GF-D8 (cell line): ENCODE measurements around the gene DLX6.

Source experiments
- DNase-seq: peaks from one replicate; lab custom pipeline; 2025; lab: John Stamatoyannopoulos, UW

DLX6 gene

DNA sequence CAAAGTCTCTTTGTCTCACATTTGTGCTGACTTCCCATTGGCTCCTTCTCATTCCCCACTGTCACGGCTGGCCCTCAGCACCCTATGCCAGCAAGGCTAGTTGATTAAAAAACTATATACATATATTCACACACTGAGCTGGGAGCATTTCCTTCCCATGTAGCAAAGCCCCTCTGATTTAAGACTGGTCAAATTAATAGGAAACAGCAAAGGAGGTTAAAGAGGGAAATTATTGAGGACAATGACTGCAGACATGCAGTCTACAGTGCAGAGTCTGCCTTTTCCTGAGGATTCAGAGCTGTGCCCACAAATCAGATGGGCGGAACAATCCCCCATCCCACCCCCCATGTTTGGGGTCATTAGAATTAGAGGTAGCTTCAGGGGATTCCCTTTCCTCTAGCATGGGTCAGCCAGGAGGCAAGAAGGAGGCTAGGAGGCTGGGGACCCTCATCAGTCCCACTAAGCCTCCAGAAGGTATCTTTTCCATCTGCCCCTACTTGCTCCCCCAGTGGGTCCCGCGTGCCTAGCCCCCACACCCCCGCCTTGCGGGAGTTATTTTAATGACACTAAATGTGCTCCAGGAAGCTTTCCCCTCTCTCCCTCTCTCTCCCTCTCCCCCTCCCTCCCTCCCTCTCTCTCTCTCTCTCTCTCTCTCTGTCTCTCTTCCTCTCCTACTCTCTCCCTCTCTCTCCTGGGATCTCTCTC lies 9.8 kb upstream of the DLX6 start:
- no peak for DNase-seq

DNA sequence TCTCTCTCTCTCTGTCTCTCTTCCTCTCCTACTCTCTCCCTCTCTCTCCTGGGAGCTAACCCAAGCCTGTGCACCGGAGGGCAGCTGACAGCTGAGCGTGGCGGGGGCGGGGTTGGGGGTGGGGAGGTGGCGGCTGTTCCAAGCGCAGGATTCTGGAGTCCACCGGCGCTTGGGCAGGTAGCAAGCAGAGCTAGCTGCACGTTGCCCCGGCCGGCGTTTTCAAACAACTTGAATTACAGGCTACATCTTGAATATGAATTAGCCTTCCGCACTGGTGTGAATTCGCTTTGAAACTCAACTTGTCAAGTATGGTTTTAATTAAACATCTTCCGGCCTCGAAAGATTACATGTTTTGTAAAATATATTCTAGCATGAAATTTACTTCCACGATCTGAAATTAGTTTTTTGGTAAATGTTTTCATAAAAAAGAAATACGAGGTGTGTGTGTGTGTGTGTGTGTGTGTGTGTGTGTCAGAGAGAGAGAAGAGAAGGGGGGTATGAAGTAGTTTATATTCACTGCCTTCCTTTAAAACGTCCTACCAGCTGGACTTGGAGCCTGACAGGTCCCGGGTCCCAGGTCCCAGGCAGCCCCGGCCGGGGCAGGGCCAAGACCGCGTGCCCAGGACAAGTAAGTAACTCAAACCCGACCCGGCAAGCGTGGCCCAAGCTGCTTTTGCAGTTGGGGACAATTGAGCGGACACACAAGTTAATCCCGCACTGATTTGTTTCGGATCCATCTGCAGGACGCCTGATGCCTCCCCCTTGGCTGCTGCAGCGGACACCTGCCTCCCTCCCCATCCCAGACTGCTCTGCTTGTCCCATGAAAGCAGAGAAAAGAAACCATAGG lies 9.0 kb upstream of the DLX6 start:
- DNase-seq: no peak

DNA sequence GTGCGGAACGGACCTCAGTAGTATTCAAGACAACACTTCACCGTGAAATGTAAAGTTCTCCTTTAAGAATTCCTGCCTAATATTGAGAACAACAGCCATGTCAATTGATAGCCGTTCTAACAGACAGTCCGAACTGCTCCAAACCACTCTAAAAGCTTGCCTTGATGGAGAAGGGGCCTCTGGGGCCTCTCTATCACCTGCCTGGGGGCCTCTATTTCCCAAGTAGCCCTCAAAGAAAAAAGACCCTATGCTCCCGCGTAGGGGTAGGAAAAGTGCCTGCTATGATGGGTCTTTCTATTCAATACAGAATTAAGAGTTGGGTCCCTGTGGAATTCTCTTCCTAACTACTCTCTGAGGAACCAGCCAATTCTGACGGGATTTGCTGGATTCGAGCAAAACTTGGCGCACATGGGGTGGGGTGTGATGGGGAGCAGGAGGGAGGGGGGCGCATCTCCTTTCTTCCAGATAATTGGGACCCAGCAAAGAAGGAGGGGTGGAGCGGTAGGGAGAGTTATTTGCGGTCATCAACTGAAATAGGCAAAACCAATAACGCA lies 8.3 kb upstream of the DLX6 start:
- no peak for DNase-seq

DNA sequence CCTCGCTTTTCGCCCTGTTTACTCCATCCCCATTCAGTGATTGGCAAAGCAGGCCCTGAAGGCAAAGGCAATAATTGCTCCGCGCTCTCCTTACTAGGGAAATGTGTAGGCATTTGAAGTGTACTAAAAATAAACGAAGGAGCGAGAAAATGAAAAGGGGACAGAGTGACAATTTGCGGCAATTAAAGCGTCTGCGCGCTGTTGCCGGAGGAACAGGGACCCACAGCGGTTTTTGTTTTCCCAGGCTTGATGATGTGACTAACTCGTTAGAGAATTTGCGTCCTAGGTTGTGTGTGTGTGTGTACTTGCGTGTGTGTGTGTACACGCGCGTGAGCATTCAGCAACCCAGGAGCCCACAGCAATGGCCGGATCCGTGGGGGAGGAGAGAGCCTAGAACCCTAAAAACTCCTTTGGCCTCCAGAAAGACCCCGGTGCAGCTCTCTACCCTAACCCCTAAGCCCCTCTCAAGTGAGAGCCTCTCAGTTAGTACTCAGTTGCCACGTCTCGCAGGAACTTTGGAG lies 7.8 kb upstream of the DLX6 start:
- no peak for DNase-seq

DNA sequence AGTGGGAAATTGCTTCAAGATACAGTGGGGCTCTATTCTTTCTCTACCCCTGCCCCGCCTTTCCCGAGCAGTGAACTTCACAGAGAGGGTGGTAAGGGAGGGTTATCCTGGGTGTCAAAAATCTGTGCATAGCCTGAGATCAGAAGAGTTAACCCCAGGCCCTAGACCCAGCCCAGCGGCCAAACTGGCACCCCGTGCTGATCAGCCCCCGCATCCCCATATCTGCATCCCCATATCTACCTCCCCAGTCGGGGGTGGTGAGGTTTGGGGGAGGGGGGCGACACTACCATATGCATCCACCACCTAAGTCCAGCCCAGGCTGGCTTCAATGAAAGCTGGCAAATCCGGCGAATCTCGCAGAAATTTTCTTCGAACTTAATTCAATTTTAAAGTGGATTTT lies 7.0 kb upstream of the DLX6 start:
- DNase-seq: no peak

DNA sequence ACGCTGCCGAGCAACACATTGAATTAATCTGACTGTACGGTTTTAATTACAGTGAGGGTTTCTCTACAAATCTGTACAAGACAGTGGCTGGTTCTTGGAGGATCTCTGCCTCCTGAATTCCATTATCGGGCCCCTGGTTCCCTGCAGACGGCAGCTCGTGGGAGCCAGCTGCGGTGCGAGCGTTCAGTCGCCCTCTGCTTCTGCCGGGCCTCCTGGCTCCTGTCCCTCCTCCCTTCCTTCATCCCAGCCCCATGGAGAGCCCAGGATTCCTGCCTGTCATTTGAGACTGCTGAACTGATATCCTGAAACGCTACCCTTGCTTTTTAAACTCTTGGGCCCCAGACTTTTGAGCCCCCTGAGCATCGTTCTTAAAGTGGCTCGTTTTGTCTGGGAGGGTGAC lies 6.6 kb upstream of the DLX6 start:
- no peak for DNase-seq

DNA sequence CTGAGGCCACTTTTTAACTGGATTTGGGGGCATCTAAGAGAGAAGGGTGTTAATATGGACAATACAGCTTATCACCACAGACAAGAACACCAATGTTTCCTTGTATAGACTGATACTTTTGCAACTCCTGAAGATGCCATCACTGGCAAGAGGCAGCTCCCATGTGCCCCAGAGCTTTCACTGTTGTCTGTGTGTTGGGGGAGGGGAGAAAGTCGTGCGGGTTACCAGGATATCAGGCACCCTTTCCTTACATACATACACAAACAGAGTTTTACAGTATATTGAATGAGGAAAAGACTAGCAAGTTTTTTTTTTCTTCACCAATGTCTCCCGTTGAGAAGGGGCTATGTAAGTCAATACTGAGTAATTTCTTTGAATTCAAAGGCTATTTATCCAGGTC lies 4.1 kb upstream of the DLX6 start:
- no peak for DNase-seq

DNA sequence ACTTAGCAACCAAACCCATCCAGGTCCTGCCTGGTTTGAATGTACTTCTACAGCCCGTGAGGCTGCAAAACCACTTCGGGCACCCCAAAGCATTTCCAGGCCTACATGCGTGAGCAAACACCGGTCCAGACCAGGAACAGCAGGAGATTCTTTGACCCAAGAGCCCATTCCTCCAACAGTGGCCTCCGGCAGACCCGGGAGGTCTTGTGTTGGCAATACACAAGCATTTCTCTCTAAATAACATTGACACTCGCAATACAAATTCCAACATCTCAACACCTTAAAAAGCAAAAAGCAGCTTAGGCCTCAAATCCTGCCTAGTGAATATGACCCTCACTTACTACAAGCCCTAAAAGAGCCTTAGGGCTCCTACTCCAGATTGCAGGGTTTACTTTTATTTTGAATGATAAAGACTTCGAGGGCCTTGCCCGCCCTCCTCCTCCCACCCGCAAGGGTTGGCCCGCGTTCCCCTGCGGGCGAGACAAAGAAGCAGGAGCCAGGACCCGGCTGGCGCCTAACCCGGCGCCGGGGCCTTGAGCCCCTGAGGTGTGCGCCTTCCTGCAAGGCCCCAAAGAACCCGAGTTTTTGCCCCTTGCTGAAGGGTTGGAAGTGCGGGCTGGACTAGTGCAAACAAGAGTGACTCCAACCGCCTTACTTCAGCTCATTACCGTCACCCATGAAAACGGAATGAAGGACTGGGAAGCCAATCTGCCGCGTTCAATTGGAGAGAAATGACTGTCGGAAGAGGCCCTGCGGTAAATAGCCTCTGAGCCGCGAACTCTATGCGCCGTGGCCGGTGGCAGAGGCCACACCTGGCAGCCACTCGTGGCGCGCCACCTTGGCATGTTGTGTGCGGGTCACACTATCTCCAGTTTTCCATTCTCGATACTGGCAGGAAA lies 3.4 kb upstream of the DLX6 start:
- DNase-seq: no peak

DNA sequence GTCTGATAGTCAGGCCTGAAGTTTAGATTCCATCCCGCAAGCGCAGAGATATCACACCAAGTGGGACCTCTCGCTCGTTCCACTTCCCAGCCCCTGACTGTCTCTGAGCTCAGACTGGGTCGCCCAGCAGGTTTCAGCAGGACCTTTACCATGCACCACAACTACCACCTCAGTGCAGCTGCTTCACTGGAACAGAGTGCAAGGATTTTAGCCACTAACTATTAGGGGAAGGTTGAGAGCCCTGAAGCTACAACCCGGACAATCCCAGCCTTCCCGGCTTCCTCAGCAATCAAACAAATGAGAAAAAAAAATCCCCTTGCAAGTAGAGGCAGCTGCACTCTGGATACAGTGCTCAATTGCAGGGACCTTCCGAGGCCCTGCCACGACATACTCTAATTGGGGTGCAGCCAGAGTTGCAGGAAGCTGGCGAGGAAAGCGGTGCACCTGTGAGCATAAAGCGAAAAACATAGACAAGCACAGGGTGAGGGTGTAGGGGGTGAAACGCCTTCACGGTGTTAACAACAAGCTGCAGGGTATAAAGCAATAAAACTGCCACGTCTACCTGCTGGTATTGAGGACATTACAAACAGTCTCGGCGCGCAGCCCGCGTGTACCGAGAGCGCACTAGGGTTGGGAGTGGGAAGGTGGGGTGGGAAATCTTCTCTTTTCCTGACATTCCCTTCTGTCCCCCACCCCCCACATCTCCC lies 2.6 kb upstream of the DLX6 start:
- DNase-seq: no peak

DNA sequence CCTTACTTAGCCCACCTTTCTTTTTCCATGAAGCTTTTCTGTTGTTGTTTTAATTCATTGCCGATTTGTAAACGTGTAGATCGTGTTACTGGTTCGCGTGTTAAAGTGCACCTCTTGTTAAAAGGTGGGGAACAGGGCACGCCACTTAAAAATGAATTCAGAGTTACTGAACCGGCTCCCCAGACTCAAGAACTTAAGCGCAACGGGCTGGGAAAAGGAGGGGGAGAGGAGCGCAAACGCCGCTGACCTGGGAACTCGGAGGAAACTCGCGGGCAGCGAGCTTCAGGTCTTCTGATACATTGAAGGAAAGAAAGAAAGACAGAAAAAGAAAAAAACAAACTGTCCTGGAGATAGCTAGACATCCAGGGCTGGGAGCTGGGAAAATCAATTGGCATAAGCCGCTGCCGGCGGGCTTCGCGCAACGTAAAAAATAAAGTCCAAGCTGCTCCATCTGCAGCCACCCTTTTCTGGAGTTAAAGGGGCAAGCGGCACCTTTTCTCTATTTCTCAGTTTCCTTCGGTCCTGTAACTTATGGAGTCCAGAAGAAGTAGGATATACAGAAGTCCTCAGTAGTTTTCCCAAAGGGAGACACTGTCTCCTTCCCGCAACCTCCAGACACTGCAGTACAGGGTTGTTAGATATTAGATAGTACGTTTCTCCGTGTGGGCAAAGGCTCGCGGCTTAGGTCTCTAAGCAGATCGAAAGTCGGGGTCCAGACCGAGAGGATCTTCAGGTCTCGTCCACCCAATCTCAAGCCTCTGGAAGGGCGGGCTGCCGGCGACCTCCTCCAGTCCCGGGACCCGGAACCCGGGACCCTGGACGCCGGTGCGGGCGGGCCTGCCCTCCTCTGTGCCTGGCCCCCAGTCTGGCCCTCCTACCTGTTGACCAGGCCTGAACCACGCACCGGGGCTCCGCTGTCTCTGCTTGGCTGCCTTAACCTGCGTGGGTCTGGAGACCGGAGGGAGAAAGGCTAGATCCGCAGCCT lies 1.8 kb upstream of the DLX6 start:
- DNase-seq: no peak

DNA sequence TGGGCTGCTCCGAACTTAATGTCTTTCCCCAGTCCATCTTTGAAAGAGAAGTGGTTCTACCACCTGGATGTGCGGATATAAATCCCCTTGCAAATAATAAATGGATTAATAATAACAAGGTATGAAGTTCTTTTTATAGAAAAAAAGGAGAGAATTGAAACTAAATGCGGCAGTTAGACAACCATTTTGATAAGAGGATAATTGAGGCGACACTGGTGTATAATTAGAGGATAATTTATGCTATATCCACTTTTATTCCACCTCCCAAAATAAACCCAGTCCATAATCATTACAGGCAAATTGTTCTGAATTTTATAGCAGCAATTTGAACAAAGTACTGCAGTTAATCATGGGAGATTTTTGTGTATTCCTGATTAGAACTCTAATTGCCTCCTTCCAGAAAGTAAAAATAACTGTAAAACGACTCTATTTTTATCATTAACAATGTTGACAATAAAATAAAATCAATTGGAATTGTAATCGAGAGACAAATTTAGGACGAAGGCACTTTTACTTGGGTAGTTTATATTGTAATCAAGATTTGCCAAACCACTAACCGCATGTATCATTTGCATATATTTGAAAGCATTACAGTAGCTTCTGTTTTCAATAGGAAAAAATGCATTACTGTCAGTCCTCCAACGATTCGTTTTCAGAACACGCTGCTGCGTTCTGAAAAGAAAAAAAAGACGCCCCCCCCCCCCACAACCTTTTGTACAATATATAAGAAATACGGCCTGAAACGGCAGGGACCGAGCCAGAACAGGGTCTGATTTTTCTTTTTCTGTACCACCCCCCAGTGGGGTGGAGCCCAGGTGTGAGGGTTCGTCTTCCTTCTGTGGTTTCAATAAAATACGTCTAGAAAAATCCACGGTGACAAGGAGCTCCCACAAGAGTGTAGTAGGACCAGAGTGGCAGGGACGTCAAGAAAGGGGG lies 838 bp upstream of the DLX6 start:
- no peak for DNase-seq

DNA sequence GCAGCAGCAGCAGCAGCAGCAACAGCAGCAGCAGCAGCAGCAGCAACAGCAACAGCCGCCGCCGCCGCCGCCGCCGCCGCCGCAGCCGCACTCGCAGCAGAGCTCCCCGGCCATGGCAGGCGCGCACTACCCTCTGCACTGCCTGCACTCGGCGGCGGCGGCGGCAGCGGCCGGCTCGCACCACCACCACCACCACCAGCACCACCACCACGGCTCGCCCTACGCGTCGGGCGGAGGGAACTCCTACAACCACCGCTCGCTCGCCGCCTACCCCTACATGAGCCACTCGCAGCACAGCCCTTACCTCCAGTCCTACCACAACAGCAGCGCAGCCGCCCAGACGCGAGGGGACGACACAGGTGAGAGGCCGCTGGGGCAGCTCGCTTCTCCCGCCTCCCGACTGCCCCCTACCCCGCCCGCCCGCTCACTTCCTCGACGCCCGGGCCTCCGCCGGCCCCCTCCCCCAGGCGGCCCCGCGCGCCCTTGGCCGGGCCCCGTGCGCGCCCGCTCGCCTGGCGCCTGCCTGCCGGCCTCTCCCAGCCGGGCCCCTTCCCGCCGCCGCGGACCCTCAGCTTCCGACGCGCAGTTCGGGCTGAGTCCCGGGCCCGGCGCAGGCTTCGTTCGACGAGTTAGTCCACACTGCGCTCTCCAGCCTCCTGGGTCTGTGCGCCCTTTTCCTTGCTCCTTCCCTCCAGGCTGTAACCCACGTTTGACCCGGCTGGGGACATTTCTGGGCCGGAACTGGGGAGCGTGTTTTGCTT lies 882 bp downstream of the DLX6 start:
- no peak for DNase-seq

DNA sequence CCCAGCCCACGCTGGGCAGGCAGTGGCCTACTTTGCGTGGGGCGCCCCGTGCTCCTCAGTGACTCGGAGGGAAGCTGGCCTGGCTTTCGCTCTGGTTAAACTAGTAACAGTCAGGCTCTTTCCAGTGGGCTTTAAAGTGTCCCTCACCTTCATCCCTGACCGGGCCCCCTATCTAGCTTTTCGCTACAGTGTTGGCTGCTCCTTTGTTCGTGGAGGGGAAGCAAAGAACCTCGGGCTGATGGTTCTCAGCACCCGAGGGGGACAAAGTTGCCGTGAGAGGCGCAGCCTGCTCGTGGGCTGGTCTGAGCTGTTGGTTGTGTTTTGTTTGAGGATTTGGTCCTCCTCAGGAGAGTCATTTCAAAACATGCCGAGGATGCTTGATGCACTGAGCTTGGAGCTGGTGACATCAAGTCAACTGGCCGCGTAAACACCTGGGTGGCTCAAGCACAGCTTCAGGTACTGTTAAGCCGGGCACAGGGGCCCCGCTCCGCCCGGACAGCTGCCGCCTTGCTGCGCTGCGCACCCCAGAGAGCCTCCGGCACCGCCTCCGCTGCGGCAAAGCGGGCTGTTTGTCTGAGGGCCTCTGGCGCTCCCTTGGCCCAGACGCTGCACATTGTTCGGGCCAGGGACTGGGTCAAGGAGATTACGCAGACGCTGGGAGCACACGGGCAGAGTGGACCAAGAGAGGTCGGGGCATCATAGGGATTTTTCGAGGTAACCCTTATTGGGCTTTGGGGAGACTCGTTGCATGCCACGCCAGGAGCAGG lies 1.6 kb downstream of the DLX6 start:
- DNase-seq: no peak

DNA sequence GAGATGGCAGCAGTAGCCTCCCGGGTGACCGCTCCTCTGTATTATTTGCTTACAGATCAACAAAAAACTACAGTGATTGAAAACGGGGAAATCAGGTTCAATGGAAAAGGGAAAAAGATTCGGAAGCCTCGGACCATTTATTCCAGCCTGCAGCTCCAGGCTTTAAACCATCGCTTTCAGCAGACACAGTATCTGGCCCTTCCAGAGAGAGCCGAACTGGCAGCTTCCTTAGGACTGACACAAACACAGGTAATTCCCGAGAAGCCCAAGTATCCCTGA lies 2.2 kb downstream of the DLX6 start:
- DNase-seq: no peak

DNA sequence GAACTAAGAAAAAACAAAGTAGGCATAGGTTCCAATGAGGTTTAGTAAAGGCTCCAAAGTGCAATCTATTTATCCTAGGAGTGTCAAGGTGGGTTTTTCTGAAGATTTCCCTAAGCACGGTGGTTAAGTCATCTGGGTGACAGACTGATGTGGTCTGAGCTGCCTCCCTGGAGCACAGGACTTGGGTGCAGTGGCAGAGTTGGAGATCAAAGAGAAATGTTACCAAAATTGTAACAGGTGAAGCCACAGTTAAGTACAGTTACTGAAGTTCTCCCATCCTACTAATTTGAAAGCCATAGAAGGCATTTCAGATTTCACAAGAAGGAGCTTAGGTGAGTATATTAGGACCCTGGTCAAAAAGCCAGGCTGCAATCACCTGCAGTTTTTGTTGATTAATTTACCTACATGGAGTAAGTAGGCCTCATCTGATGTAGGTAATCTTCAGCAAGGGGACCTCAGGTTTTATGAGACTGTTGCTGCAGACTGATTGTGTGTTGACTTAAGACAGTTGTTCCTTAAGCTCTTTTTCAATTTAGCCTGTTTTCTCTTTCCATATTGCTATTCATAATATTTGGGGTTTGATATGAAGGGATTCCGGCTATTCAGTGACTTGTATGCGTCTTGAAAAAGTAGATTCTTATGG lies 3.0 kb downstream of the DLX6 start:
- DNase-seq: no peak

DNA sequence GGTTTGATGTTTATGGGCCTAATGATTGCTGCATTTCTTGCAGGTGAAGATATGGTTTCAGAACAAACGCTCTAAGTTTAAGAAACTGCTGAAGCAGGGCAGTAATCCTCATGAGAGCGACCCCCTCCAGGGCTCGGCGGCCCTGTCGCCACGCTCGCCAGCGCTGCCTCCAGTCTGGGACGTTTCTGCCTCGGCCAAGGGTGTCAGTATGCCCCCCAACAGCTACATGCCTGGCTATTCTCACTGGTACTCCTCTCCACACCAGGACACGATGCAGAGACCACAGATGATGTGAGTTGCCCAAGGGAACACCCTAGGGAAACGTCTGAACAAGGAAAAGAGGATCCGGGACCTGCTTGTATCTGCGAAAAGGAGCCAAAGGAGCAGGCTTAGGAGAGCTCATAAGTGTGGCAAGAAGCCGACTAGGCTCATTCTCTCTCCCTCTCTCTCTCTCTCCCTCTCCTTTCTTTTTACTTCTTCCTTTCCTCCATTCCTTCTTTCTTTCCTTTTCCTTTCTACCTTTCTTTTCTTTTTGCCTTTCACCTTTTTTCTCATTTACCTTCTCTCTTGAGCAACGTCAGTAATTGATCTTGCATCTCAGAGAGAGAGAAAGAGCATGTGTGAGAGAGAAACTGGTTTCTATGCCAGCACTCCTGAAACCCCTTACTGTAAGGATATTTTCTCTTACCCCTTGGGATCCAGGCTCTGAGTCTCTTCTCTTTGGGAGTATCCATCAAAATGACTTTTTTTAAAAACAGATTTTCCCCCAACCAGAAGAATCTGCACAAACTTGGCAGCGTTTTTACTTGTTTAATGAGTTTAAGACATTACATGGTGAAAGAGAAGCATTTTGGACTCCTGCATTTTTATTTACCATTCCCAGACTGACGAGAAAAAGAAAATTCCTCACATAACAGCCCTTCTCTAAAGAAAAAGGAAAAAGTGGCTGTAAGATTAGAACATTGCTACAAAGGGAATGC lies 4.7 kb downstream of the DLX6 start:
- no peak for DNase-seq
